Ascending aorta (tissue), 2 donors: Measurements from ENCODE around the gene RNF225. TPM values are rescaled to one million over a fixed set of nuclear protein-coding genes. Genes with fewer than 3 reads are reported as not detected.

ENCODE experiments used
- DNase-seq, 2 donors: peaks; one replicate each; pipeline ENCODE4 v3.0.0-alpha.2; 2019; ENCODE audit warnings: low spot score in 2 of 2
- H3K27ac ChIP-seq, 2 donors: fragments of 200-600 bp; sonication (generic); one replicate each; pipeline ENCODE4 v1.5.1; 2016 to 2017; ENCODE audit warnings: mild to moderate bottlenecking in 1 of 2
- H3K27me3 ChIP-seq: fragments of 200-600 bp; sonication (generic); one replicate; pipeline ENCODE4 v1.5.1; 2017
- H3K36me3 ChIP-seq, 2 donors: fragments of 200-600 bp; sonication (generic); one replicate each; pipeline ENCODE4 v1.5.1; 2016
- H3K4me1 ChIP-seq, 2 donors: fragments of 200-600 bp; sonication (generic); one replicate each; pipeline ENCODE4 v1.5.1; 2016 to 2017; ENCODE audit warnings: mild to moderate bottlenecking in 1 of 2
- H3K4me3 ChIP-seq, 2 donors: fragments of 200-600 bp; sonication (generic); one replicate each; pipeline ENCODE4 v1.5.1; 2016 to 2017; ENCODE audit warnings: mild to moderate bottlenecking in 1 of 2
- H3K9me3 ChIP-seq, 2 donors: fragments of 200-600 bp; sonication (generic); one replicate each; pipeline ENCODE4 v1.5.1; 2016
- CTCF ChIP-seq, 3 experiments: fragments of 200-600 bp in 2 of 3; fragments of 450-650 bp in 1 of 3; sonication (generic) in 2 of 3; IDR thresholded peaks; one replicate each; pipeline ENCODE4 v1.5.1; 2016 to 2019; ENCODE audit warnings: antibody characterized with exemption in 3 of 3, mild to moderate bottlenecking in 1 of 3, moderate library complexity in 1 of 3
- intact Hi-C: fragments of 100-400 bp; cut with DNase I; formaldehyde crosslinking; loops from one replicate; pipeline ENCODE4 v1.15.1; 2023
- total RNA-seq: library from RNA; depleted of rRNA; stranded (reverse); fragments of >200 nt; gene quantifications from one replicate; pipeline ENCODE4 v1.1.0, GENCODE V29; 2016

RNF225 gene
- total RNA-seq, 1 donor from 2014 or later, result not detected

- H3K4me1 ChIP-seq, result peaks cover 0 to 3% of the 10 kb centered on the region in 2 donors
- no peak overlapping the region for H3K4me3 ChIP-seq
- no peak overlapping the region for H3K27ac ChIP-seq
- no peak for TF ChIP-seq CTCF (IDR thresholded peaks at IDR 0.05)
- H3K27me3 ChIP-seq, result no peaks in the 10 kb centered on the region
- intact Hi-C loops, result no loop called here
- H3K9me3 ChIP-seq, result no peaks in the 10 kb centered on the region
- no peak for DNase-seq
- no peaks in the 10 kb centered on the region for H3K36me3 ChIP-seq
Observed at GRCh38 chr19:58350871-58351557, 44.4 kb upstream of the RNF225 start.

GRCh38 chr19:58351558-58351878 lies 43.9 kb upstream of the RNF225 start:
- intact Hi-C loops, result no loop called here
- Histone ChIP-seq H3K27ac (no peak overlapping the region), H3K27me3 (no peaks in the 10 kb centered on the region), H3K9me3 (no peaks in the 10 kb centered on the region), H3K36me3 (no peaks in the 10 kb centered on the region), H3K4me1 (peaks cover 0 to 7% of the 10 kb centered on the region in 2 donors), H3K4me3 (no peak overlapping the region)
- TF ChIP-seq CTCF (IDR thresholded peaks at IDR 0.05), result no peak
- DNase-seq, result no peak

GRCh38 chr19:58351990-58352755 lies 43.3 kb upstream of the RNF225 start:
- no peak for TF ChIP-seq CTCF (IDR thresholded peaks at IDR 0.05)
- H3K9me3 ChIP-seq, result no peaks in the 10 kb centered on the region
- no peak for DNase-seq
- peaks cover 0 to 7% of the 10 kb centered on the region in 2 donors for H3K4me1 ChIP-seq
- no peaks in the 10 kb centered on the region for H3K36me3 ChIP-seq
- no peak overlapping the region for H3K4me3 ChIP-seq
- H3K27ac ChIP-seq, result no peak overlapping the region
- intact Hi-C loops, result no loop called here
- H3K27me3 ChIP-seq, result no peaks in the 10 kb centered on the region

- TF ChIP-seq CTCF (IDR thresholded peaks at IDR 0.05), result no peak
- H3K27ac ChIP-seq, result no peak within 1 kb of the TSS
- H3K9me3 ChIP-seq, result no peaks in the 10 kb centered on the region
- DNase-seq, result no peak
- intact Hi-C loops, result no loop called here
- peaks cover 0 to 7% of the 10 kb centered on the region in 2 donors for H3K4me1 ChIP-seq
- no peak within 1 kb of the TSS for H3K4me3 ChIP-seq
- H3K27me3 ChIP-seq, result no peaks in the 10 kb centered on the region
- H3K36me3 ChIP-seq, result no peaks in the 10 kb centered on the region
Observed at GRCh38 chr19:58352760-58353671, 42.4 kb upstream of the RNF225 start, which contains the start of gene A1BG. Gene A1BG (minus strand): TSS chr19:58353492. CDS start chr19:58353437, 55 bp downstream.

GRCh38 chr19:58353717-58354477 lies 41.6 kb upstream of the RNF225 start:
- TF ChIP-seq CTCF (IDR thresholded peaks at IDR 0.05), result no peak
- intact Hi-C loops, result no loop called here
- Histone ChIP-seq H3K27ac (no peak overlapping the region), H3K4me3 (no peak overlapping the region), H3K36me3 (no peaks in the 10 kb centered on the region), H3K4me1 (peaks cover 0 to 7% of the 10 kb centered on the region in 2 donors), H3K27me3 (no peaks in the 10 kb centered on the region), H3K9me3 (no peaks in the 10 kb centered on the region)
- DNase-seq, result no peak
